Activated CD4-positive, CD25-positive, alpha-beta regulatory T cell treated with anti-CD3 and anti-CD28 coated beads, Interleukin-2, amount 50 U/mL, for 16 hours (primary cell): Measurements from ENCODE around the gene SARNP.
A peak's percentile ranks its signal among the peaks of the same experiment; 100 is the strongest.

Experiments used
- DNase-seq: peaks from one replicate; pipeline ENCODE4 v3.0.0-alpha.2; 2020; ENCODE audit warnings: low read depth, low spot score

SARNP gene

GRCh38 chr12:55742719-55743405 is 74.7 kb downstream of the SARNP start, which contains the start of gene GDF11:
TSS of gene GDF11 (plus strand) at chr12:55743122. CDS start at chr12:55743317, 195 bp downstream.
- peak; percentile 44 for DNase-seq

- no peak for DNase-seq
These were observed 75.4 kb downstream of the SARNP start for GRCh38 chr12:55741931-55742680.

GRCh38 chr12:55739025-55739378 is 78.5 kb downstream of the SARNP start:
- DNase-seq, result no peak

- peak; percentile 68 for DNase-seq
These were observed 79.2 kb downstream of the SARNP start for GRCh38 chr12:55738123-55739024.

- DNase-seq, result no peak
These were observed 79.9 kb downstream of the SARNP start for GRCh38 chr12:55737581-55738122.

GRCh38 chr12:55736780-55737580 is 80.5 kb downstream of the SARNP start:
- DNase-seq, result no peak

GRCh38 chr12:55736076-55736475 is 81.4 kb downstream of the SARNP start:
- DNase-seq, result no peak

GRCh38 chr12:55734595-55734994 is 82.9 kb downstream of the SARNP start:
- DNase-seq, result no peak

GRCh38 chr12:55733858-55734257 is 83.7 kb downstream of the SARNP start:
- DNase-seq, result no peak

GRCh38 chr12:55733021-55733555 is 84.4 kb downstream of the SARNP start:
- DNase-seq, result no peak

GRCh38 chr12:55732288-55732687 is 85.2 kb downstream of the SARNP start:
- no peak for DNase-seq

- no peak for DNase-seq
These were observed 87.4 kb downstream of the SARNP start for GRCh38 chr12:55729819-55730818.

GRCh38 chr12:55728939-55729818 is 88.3 kb downstream of the SARNP start, which contains the start of gene CD63:
TSS of gene CD63 (minus strand) at chr12:55729009. CDS start at chr12:55728341, 668 bp downstream.
- peak; percentile 40 for DNase-seq

- DNase-seq, result no peak
These were observed 89.2 kb downstream of the SARNP start for GRCh38 chr12:55728186-55728938.

GRCh38 chr12:55727643-55728185 is 89.8 kb downstream of the SARNP start:
- DNase-seq, result no peak

GRCh38 chr12:55726971-55727370 is 90.6 kb downstream of the SARNP start:
- DNase-seq, result no peak

GRCh38 chr12:55725556-55725955 is 92.0 kb downstream of the SARNP start:
- no peak for DNase-seq
